NCI-H2081 (cell line): ENCODE measurements around the gene TEX19.
"Not testable (repeated sequence)": the region's sequence is repeated elsewhere in the genome, so short reads cannot be mapped to it uniquely, and the experiment has no call there.

Source experiments
- DNase-seq, 2 experiments: peaks; one replicate each; lab custom pipeline; 2025; lab: John Stamatoyannopoulos, UW

Gene TEX19

GRCh38 chr17:82411396-82412053 lies 52.5 kb downstream of the TEX19 start:
- DNase-seq = no peak

GRCh38 chr17:82412081-82412480 lies 53.0 kb downstream of the TEX19 start:
- not testable (repeated sequence) for DNase-seq

- DNase-seq = peak; percentile 58 to 83
These were observed 53.8 kb downstream of the TEX19 start for GRCh38 chr17:82412535-82413520.
